ENCODE measurements around the gene FHIP1A. TPM values are rescaled to one million over a fixed set of nuclear protein-coding genes. Genes with fewer than 3 reads are reported as not detected.

The FHIP1A gene
- total and polyA plus RNA-seq, 2 of the 13 experiments (the other 11 are each of a cell fraction or from before 2014, with no cell fraction given), result 4.1 to 6.2 TPM

DNA sequence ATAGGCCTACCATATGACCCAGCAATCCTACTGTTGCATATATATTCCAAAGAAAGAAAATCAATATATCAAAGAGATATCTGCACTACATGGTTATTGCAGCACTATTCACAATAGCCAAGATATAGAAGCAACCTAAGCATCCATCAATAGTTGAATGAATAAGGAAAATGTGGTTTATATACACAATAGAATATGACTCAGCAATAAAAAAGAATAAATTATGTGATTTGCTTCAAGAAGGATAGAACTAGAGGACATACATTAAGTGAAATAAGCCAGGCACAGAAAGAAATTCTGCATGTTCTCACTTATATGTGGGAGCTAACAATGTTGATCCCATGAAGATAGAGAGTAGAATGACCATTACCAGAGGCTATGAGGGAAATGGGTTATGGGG is 13.1 kb upstream of the FHIP1A start:
- H4K20me1 ChIP-seq (ENCODE audit: insufficient read depth, low read length), result no peaks in the 10 kb centered on the region
- H3K4me3 ChIP-seq (replicated peaks in 1 of 3; ENCODE audit: insufficient read depth in 1 of 3, low read depth in 2 of 3, low read length in 3 of 3), result no peak overlapping the region
- H3K27ac ChIP-seq (ENCODE audit: extremely low read length, insufficient read depth, low read length), result no peak overlapping the region
- in situ Hi-C loops (cut with HindIII; ENCODE audit: extremely low pct_ligation_motif_present, low pct_unique_long_range_greater_than_20kb), result no loop called here
- no peaks in the 10 kb centered on the region for H3K79me2 ChIP-seq (ENCODE audit: insufficient read depth, low read length)
- FAIRE-seq, result no peak
- ChIA-PET CTCF (ENCODE audit: low intra/inter-chr PET ratio, low total read pairs) (no interaction called here), POLR2A (no interaction called here)
- H3K9ac ChIP-seq (ENCODE audit: insufficient read depth, low read depth, low read length), result no peak overlapping the region
- DNase-seq (ENCODE audit: low spot score), result no peak
- no peaks in the 10 kb centered on the region for H3K36me3 ChIP-seq (replicated peaks in 1 of 2; ENCODE audit: control insufficient read depth in 1 of 2, insufficient read depth in 2 of 2, low read length in 2 of 2)
- no TSS peak for BruUV-seq (replicated peaks)
- intact Hi-C loops (cut with micrococcal nuclease; ENCODE audit: unreplicated experiment), result no loop called here
- no peaks in the 10 kb centered on the region for H3K4me1 ChIP-seq (ENCODE audit: insufficient read depth, low read length)
- no peaks in the 10 kb centered on the region; a peak in 1 of 5 replicates for H3K27me3 ChIP-seq (ENCODE audit: control insufficient read depth in 1 of 2, insufficient read depth in 2 of 2, low read length in 2 of 2)
- no peak overlapping the region for H2AFZ ChIP-seq (ENCODE audit: low read length)
- no peaks in the 10 kb centered on the region for H3K9me3 ChIP-seq (ENCODE audit: low read length)
- no peak for ATAC-seq
- H3K4me2 ChIP-seq (ENCODE audit: low read depth, low read length), result no peak overlapping the region
- TF ChIP-seq KLF9 (CRISPR knock-in tag; IDR thresholded peaks at IDR 0.05; ENCODE audit: low read depth) (no peak), MAFK (conservative IDR thresholded peaks at IDR 0.05 in 1 of 2, IDR thresholded peaks at IDR 0.05 in 1 of 2; ENCODE audit: low read length in 2 of 2) (peak in 1 of 2 experiments; percentile 21; a peak in 1 of 4 replicates), NFE2L2 (IDR thresholded peaks at IDR 0.05; ENCODE audit: low read length) (peak; percentile 46; the same call in 1 of the 2 replicates)

GRCh38 chr4:151400343-151400742 is 8.6 kb upstream of the FHIP1A start:
- Histone ChIP-seq H3K9ac (ENCODE audit: insufficient read depth, low read depth, low read length) (no peak overlapping the region), H3K9me3 (ENCODE audit: low read length) (no peaks in the 10 kb centered on the region), H3K79me2 (ENCODE audit: insufficient read depth, low read length) (no peaks in the 10 kb centered on the region), H3K4me2 (ENCODE audit: low read depth, low read length) (no peak overlapping the region), H3K4me3 (replicated peaks in 1 of 3; ENCODE audit: insufficient read depth in 1 of 3, low read depth in 2 of 3, low read length in 3 of 3) (no peak overlapping the region), H3K27me3 (ENCODE audit: control insufficient read depth in 1 of 2, insufficient read depth in 2 of 2, low read length in 2 of 2) (no peaks in the 10 kb centered on the region; a peak in 1 of 5 replicates), H3K36me3 (replicated peaks in 1 of 2; ENCODE audit: control insufficient read depth in 1 of 2, insufficient read depth in 2 of 2, low read length in 2 of 2) (no peaks in the 10 kb centered on the region), H4K20me1 (ENCODE audit: insufficient read depth, low read length) (no peaks in the 10 kb centered on the region), H2AFZ (ENCODE audit: low read length) (no peak overlapping the region), H3K4me1 (ENCODE audit: insufficient read depth, low read length) (peaks cover 10% of the 10 kb centered on the region), H3K27ac (ENCODE audit: extremely low read length, insufficient read depth, low read length) (no peak overlapping the region)
- CTCF ChIA-PET (ENCODE audit: low intra/inter-chr PET ratio, low total read pairs), result no interaction called here
- POLR2A ChIA-PET, result no interaction called here
- WGBS (ENCODE audit: low lambda C conversion rate), result 84% methylated on average over 3 of the region's 3 CpGs
- FAIRE-seq, result no peak
- no TSS peak for BruUV-seq (replicated peaks)
- in situ Hi-C loops (cut with HindIII; ENCODE audit: extremely low pct_ligation_motif_present, low pct_unique_long_range_greater_than_20kb) (no loop called here), intact Hi-C loops (cut with micrococcal nuclease; ENCODE audit: unreplicated experiment) (no loop called here)
- TF ChIP-seq ZSCAN30 (CRISPR knock-in tag; IDR thresholded peaks at IDR 0.05) (no peak), CC2D1A (CRISPR knock-in tag; IDR thresholded peaks at IDR 0.05) (no peak), PRMT3 (CRISPR knock-in tag; IDR thresholded peaks at IDR 0.05; ENCODE audit: borderline replicate concordance, low read depth) (no peak), ETV5 (CRISPR knock-in tag; IDR thresholded peaks at IDR 0.05; ENCODE audit: borderline replicate concordance) (no peak), ZNF282 (IDR thresholded peaks at IDR 0.05; ENCODE audit: partially characterized antibody) (no peak), ZNF230 (CRISPR knock-in tag; IDR thresholded peaks at IDR 0.05) (no peak), ZNF772 (CRISPR knock-in tag; IDR thresholded peaks at IDR 0.05) (no peak)
- TF ChIP-seq, protein P1, sequence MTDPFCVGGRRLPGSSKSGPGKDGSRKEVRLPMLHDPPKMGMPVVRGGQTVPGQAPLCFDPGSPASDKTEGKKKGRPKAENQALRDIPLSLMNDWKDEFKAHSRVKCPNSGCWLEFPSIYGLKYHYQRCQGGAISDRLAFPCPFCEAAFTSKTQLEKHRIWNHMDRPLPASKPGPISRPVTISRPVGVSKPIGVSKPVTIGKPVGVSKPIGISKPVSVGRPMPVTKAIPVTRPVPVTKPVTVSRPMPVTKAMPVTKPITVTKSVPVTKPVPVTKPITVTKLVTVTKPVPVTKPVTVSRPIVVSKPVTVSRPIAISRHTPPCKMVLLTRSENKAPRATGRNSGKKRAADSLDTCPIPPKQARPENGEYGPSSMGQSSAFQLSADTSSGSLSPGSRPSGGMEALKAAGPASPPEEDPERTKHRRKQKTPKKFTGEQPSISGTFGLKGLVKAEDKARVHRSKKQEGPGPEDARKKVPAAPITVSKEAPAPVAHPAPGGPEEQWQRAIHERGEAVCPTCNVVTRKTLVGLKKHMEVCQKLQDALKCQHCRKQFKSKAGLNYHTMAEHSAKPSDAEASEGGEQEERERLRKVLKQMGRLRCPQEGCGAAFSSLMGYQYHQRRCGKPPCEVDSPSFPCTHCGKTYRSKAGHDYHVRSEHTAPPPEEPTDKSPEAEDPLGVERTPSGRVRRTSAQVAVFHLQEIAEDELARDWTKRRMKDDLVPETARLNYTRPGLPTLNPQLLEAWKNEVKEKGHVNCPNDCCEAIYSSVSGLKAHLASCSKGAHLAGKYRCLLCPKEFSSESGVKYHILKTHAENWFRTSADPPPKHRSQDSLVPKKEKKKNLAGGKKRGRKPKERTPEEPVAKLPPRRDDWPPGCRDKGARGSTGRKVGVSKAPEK (CRISPR knock-in tag; IDR thresholded peaks at IDR 0.05; ENCODE audit: borderline replicate concordance), result no peak
- ATAC-seq, result no peak
- DNase-seq (ENCODE audit: low spot score), result no peak

Data from HepG2 (cell line).